Aorta (tissue), 5 donors: ENCODE results near the gene MT1E. TPM values are rescaled to one million over a fixed set of nuclear protein-coding genes. Genes with fewer than 3 reads are reported as not detected.
A peak's percentile ranks its signal among the peaks of the same experiment; 100 is the strongest.

Experiments used
- ATAC-seq: fragments of 200-7000 bp; cut with Tn5 transposase; one replicate; pipeline ENCODE4 v1.9.1; 2022; ENCODE audit warnings: moderate library complexity; ENCODE audit not compliant: low FRiP score
- DNase-seq, 2 donors: peaks; one replicate each; pipeline ENCODE4 v3.0.0-alpha.2; 2020
- H3K27ac ChIP-seq, 2 donors: one replicate each; pipeline ENCODE4 v1.5.1; 2013; ENCODE audit warnings: low read length in 2 of 2, mild to moderate bottlenecking in 2 of 2, moderate library complexity in 2 of 2, control low read depth in 1 of 2, inconsistent platforms in 1 of 2, low read depth in 1 of 2
- H3K27me3 ChIP-seq, 2 donors: one replicate each; pipeline ENCODE4 v1.6.1; 2013; ENCODE audit warnings: control low read depth in 1 of 2, low read length in 1 of 2, mild to moderate bottlenecking in 1 of 2, moderate library complexity in 1 of 2; ENCODE audit not compliant: insufficient read depth in 2 of 2, control insufficient read depth in 1 of 2
- H3K36me3 ChIP-seq, 2 donors: one replicate each; pipeline ENCODE4 v1.6.1; 2013; ENCODE audit warnings: control low read depth in 1 of 2, low read length in 1 of 2, mild to moderate bottlenecking in 1 of 2; ENCODE audit not compliant: insufficient read depth in 2 of 2, control insufficient read depth in 1 of 2
- H3K4me1 ChIP-seq, 2 donors: one replicate each; pipeline ENCODE4 v1.6.1; 2013; ENCODE audit warnings: low read length in 2 of 2, control low read depth in 1 of 2, mild to moderate bottlenecking in 1 of 2, moderate library complexity in 1 of 2; ENCODE audit not compliant: insufficient read depth in 2 of 2, control insufficient read depth in 1 of 2
- H3K4me3 ChIP-seq, 2 donors: one replicate each; pipeline ENCODE4 v1.5.1; 2013; ENCODE audit warnings: low read length in 2 of 2, control low read depth in 1 of 2, mild to moderate bottlenecking in 1 of 2
- H3K9me3 ChIP-seq: one replicate; pipeline ENCODE4 v1.6.1; 2013; ENCODE audit warnings: mild to moderate bottlenecking, low read length; ENCODE audit not compliant: control insufficient read depth
- WGBS, 2 donors: extraction: QIAGEN DNeasy Blood & Tissue Kit; methylation state at CpG; one replicate each; pipeline ENCODE4 v1.1.7; 2013; 5-methylcytosine and 5-hydroxymethylcytosine counted together
- intact Hi-C, 2 donors: fragments of 100-400 bp; cut with DNase I; formaldehyde crosslinking; loops; one replicate each; pipeline versions ENCODE4 v1.14.2 to v1.15.0; 2022
- polyA plus RNA-seq, 2 donors: library from polyadenylated mRNA; stranded (reverse); fragments of 200-250 nt; gene quantifications; one replicate each; pipeline ENCODE4 v1.2.3, GENCODE V29; 2013
- total RNA-seq, 2 donors: library from RNA; stranded (reverse); fragmentation: NEBNext Ultra II Directional; extraction: Animal tissue kit (Norgen Biotek cat#: 25700); gene quantifications; one replicate each; pipeline ENCODE4 v1.2.1, GENCODE V29; 2021
- donor health status: healthy with polysubstance abuse.
- donor health status: Bipolar disorder and iron deficiency.
- donor health status: DM: no; HTN: no; CAD: no.
- donor health status: DM: no; HTN: no; CAD: no.
- donor health status: DM: yes; HTN: yes; CAD: no.

Gene MT1E
- total and polyA plus RNA-seq, 4 donors, result 47.8 to 606 (median 270) TPM

DNA sequence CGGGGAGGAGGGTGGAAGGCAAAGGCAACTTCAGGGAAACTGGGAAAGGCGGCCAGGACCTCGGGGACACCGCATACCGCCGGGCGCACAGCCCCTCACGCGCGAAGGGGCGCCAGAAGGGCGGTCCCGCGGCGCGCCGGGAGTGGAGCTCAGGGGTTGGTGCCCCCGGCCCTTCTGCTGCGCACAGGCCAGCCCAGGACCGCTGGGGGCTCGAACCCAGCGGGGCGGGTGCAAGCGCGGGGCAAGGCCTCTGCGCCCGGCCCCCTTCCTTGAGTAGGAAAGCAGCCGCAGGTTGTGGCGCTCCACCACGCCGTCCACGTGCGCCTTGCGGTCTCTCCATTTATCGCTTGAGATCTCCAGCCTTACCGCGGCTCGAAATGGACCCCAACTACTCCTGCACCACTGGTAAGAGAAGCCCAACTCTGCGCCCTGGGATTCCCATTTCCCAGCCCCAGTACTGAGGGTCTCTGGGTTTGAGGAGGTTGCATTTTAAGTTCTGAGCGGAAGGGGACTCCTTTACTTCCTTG is 9.9 kb downstream of the MT1E start:
- ATAC-seq (no peak), DNase-seq (no peak)
- 46 to 59% methylated on average over 31 to 40 of the region's 40 CpGs for WGBS, 2 donors
- intact Hi-C loops, result no loop called here
- Histone ChIP-seq H3K4me3 (no peak overlapping the region), H3K9me3 (no peaks in the 10 kb centered on the region), H3K27me3 (no peaks in the 10 kb centered on the region), H3K36me3 (no peaks in the 10 kb centered on the region), H3K27ac (no peak overlapping the region), H3K4me1 (no peaks in the 10 kb centered on the region)

DNA sequence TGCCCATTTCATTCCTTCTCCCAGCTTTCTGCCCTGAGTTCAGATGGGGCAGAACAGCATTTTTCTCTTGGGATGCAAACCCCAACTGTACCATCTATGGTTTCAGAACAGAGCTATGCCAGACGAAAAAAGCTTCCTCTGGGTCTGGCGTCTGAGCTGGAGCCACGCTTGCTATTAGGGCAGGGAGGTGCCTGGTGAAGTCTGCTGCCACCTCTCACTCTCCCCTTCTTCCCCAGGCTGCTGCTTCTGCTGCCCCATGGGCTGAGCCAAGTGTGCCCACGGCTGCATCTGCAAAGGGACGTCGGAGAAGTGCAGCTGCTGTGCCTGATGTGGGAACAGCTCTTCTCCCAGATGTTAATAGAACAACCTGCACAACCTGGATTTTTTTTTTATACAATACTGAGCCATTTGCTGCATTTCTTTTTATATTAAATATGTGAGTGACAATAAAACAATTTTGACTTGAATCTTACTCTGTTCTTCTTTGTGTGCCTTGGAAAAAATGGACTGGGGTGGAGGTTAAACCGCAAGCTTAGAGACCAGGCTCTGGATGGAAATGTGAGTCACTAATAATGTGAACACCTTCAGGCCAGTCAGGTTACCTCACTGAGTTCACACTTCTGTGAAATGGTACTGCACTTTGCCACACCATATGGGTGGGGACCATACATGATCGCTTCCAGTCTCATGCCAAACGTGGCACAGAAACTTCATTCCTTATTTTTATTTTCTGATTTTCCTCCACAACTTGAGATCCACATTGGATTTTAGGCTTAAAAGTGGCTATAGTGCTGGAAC is 11.2 kb downstream of the MT1E start:
- Histone ChIP-seq H3K27me3 (no peaks in the 10 kb centered on the region), H3K9me3 (no peaks in the 10 kb centered on the region), H3K27ac (no peak overlapping the region), H3K4me1 (no peaks in the 10 kb centered on the region), H3K36me3 (no peaks in the 10 kb centered on the region), H3K4me3 (no peak overlapping the region)
- 85% methylated on average over 9 of the region's 9 CpGs for WGBS, 2 donors
- no peak for DNase-seq
- no peak for ATAC-seq
- intact Hi-C loops, result no loop called here

- Histone ChIP-seq H3K27me3 (no peaks in the 10 kb centered on the region), H3K27ac (peak within 1 kb of the TSS in 1 of 2 donors; percentile 39)
- intact Hi-C loops, result no loop called here
Measured at GRCh38 chr16:56637814-56638750, 12.5 kb downstream of the MT1E start, which contains the start of gene MT1A. TSS of gene MT1A (plus strand) at chr16:56638666. CDS start at chr16:56638739, 73 bp downstream.

GRCh38 chr16:56639045-56639444 is 13.5 kb downstream of the MT1E start:
- WGBS, 2 donors, result 60 to 64% methylated on average over 1 of the region's 1 CpG
- Histone ChIP-seq H3K27ac (no peak overlapping the region), H3K4me3 (no peak overlapping the region), H3K4me1 (no peaks in the 10 kb centered on the region), H3K9me3 (no peaks in the 10 kb centered on the region), H3K36me3 (no peaks in the 10 kb centered on the region), H3K27me3 (no peaks in the 10 kb centered on the region)
- no peak for DNase-seq
- no peak for ATAC-seq
- intact Hi-C loops, result no loop called here

More at GRCh38 chr16:56637814-56638750, 12.5 kb downstream of the MT1E start, which contains the start of gene MT1A:
- Histone ChIP-seq H3K4me3 (no peak within 1 kb of the TSS), H3K36me3 (no peaks in the 10 kb centered on the region), H3K9me3 (no peaks in the 10 kb centered on the region), H3K4me1 (no peaks in the 10 kb centered on the region)
- ATAC-seq, result peak; percentile 90
- DNase-seq, result peak; percentile 89 to 95
- WGBS, 2 donors, result 20 to 23% methylated on average over 68 of the region's 68 CpGs

DNA sequence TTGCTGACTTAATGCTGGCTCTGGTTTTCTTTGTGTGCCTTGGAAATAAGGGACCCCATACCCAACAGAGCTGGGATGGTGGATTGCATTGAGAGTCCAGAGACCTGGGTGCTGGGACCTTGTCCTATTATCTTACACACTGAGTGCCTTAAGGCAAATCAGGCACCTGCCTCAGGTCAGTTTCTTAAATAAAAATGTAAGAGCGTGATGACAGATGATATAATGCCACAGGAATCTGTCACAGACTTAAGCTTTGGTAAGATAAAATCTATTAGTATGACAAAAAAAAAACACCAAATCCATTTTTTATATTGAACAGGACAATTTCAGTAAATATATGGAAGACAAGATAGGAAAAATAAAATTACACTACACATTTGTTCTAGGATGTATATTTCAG is 14.5 kb downstream of the MT1E start:
- intact Hi-C loops, result loop anchor here in 1 of 2 donors (5.0 kb wide), 2 partner anchors 38 to 42 kb away; partner anchors contain the start of gene MT1X
- Histone ChIP-seq H3K36me3 (no peaks in the 10 kb centered on the region), H3K9me3 (no peaks in the 10 kb centered on the region), H3K4me1 (no peaks in the 10 kb centered on the region), H3K27me3 (no peaks in the 10 kb centered on the region), H3K4me3 (no peak overlapping the region), H3K27ac (no peak overlapping the region)
- DNase-seq (no peak), ATAC-seq (no peak)
- WGBS, 2 donors, result 82 to 90% methylated on average over 1 of the region's 1 CpG

DNA sequence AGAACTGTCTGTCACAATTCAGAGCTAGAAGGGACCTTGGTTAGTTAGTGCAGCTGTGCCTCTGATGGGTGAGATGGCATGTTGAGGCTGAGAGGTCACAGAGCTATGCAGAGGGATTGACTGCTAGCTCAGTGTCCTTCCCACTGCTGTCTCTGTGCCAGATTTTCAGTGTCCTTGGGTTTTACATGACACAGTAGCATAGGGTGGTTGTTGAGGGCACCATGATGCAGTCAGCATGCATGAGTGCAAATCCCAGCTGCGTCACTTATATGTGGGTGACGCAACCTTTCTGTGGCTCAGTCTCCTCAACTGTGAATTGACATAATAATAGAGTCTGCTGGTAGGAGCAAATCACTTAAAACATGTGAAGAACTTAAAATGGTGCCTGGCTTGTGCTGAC is 15.6 kb downstream of the MT1E start:
- Histone ChIP-seq H3K4me1 (no peaks in the 10 kb centered on the region), H3K9me3 (no peaks in the 10 kb centered on the region), H3K36me3 (no peaks in the 10 kb centered on the region), H3K4me3 (no peak overlapping the region), H3K27me3 (no peaks in the 10 kb centered on the region), H3K27ac (no peak overlapping the region)
- intact Hi-C loops, result loop anchor here in 1 of 2 donors (5.0 kb wide), 2 partner anchors 39 to 41 kb away; partner anchors contain the start of gene MT1X
- no peak for ATAC-seq
- DNase-seq, result no peak
- WGBS, 2 donors, result 97% methylated on average over 2 of the region's 2 CpGs

DNA sequence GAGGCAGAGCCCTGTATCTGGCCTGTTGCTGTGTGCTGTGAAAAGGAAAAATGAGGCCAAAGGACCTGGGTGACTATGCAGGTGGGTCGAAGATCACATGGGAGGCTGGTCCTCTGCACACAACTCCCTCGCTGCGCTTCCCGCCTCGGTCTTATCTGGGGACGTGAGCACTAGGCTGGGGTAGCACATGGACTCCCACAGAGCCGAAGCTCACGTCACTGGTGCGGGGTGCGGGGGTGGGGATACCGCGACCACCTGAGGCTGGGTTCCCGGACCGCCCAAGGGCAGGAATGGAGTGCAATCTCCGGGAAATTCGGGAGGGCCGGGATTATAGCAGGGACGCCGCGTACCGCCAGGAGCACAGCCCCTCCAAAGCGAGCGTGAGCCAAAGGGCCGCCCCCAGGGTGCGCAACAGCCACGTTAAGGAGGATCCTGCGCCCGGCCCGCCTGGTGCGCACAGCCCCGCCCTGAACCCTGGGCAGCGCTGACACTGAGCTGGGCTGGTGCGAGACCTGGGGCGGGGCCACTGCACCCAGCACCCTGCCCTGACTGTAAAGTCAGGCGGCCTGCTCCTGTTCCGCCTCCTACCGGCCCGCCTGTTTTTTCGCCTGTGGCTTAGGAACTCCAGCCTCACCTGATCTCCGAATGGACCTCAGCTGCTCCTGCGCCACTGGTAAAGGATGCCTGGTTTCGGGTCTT is 17.6 kb downstream of the MT1E start:
- Histone ChIP-seq H3K4me1 (no peaks in the 10 kb centered on the region), H3K27me3 (no peaks in the 10 kb centered on the region), H3K36me3 (no peaks in the 10 kb centered on the region), H3K27ac (peak overlapping the region in 1 of 2 donors; percentile 15), H3K9me3 (no peaks in the 10 kb centered on the region), H3K4me3 (no peak overlapping the region)
- intact Hi-C loops, result loop anchor here (2.0 to 5.0 kb wide), 3 partner anchors 38 to 41 kb away; partner anchors contain the start of gene MT1X (in 1 of the 2)
- DNase-seq, result peak; percentile 89 to 93
- peak; percentile 89 for ATAC-seq
- 9 to 11% methylated on average over 42 of the region's 42 CpGs for WGBS, 2 donors

DNA sequence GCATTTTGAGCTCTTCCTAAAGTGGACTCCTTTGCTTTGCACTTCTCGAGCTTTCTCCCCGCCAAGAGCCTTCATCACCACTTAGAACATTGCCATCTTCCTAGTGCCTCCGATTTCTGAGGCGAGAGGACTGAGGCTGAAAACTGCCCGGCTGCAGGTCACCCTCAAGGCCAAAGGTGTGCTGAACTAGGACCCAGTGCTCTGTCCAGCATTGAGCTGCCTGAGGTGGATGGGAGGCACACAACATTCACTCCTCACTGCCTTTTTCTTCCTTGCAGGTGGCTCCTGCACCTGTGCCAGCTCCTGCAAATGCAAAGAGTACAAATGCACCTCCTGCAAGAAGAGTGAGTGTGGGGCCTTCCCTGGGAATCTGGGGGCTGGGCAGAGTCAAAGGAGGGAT is 18.3 kb downstream of the MT1E start:
- no peaks in the 10 kb centered on the region for H3K36me3 ChIP-seq
- no peak overlapping the region for H3K4me3 ChIP-seq
- DNase-seq, result no peak
- H3K27ac ChIP-seq, result no peak overlapping the region
- no peaks in the 10 kb centered on the region for H3K27me3 ChIP-seq
- 69 to 70% methylated on average over 5 of the region's 5 CpGs for WGBS, 2 donors
- H3K4me1 ChIP-seq, result no peaks in the 10 kb centered on the region
- ATAC-seq, result no peak
- intact Hi-C loops, result loop anchor here (2.0 to 5.0 kb wide), 3 partner anchors 38 to 42 kb away; partner anchors contain the start of gene MT1X (in 1 of the 2)
- no peaks in the 10 kb centered on the region for H3K9me3 ChIP-seq
